CD4-positive, alpha-beta T cell treated with Interleukin-6 at 100 ng/mL for 8 hours (primary cell): Measurements from ENCODE around the gene IQCF6.
"Not testable (repeated sequence)": the region's sequence is repeated elsewhere in the genome, so short reads cannot be mapped to it uniquely, and the experiment has no call there.

Experiments used
- DNase-seq: peaks from one replicate; pipeline ENCODE4 v3.0.0-alpha.2; 2020; ENCODE audit warnings: mixed read lengths, low spot score

IQCF6 gene

GRCh38 chr3:51759203-51759602, 19.8 kb downstream of the IQCF6 start:
- DNase-seq: no peak

- not testable (repeated sequence) for DNase-seq
Measured at GRCh38 chr3:51753763-51754750, 25.0 kb downstream of the IQCF6 start.

GRCh38 chr3:51751287-51751686, 27.8 kb downstream of the IQCF6 start:
- no peak for DNase-seq

- DNase-seq: no peak
Measured at GRCh38 chr3:51750878-51751277, 28.2 kb downstream of the IQCF6 start.

GRCh38 chr3:51748327-51748726, 30.7 kb downstream of the IQCF6 start:
- no peak for DNase-seq

GRCh38 chr3:51747840-51748239, 31.2 kb downstream of the IQCF6 start:
- no peak for DNase-seq

- not testable (repeated sequence) for DNase-seq
Measured at GRCh38 chr3:51742978-51743377, 36.1 kb downstream of the IQCF6 start.

GRCh38 chr3:51742320-51742719, 36.7 kb downstream of the IQCF6 start:
- DNase-seq: not testable (repeated sequence)

- DNase-seq: no peak
Measured at GRCh38 chr3:51739110-51739509, 39.9 kb downstream of the IQCF6 start.

- no peak for DNase-seq
Measured at GRCh38 chr3:51735950-51736349, 43.1 kb downstream of the IQCF6 start.

GRCh38 chr3:51735039-51735438, 44.0 kb downstream of the IQCF6 start:
- DNase-seq: no peak

GRCh38 chr3:51734572-51734907, 44.5 kb downstream of the IQCF6 start:
- DNase-seq: no peak

- DNase-seq: no peak
Measured at GRCh38 chr3:51733859-51734571, 45.0 kb downstream of the IQCF6 start.

GRCh38 chr3:51729042-51729633, 49.9 kb downstream of the IQCF6 start:
- no peak for DNase-seq
